NCI-H345 (cell line): ENCODE results near the gene C1QTNF6.
"Not testable (repeated sequence)": the region's sequence is repeated elsewhere in the genome, so short reads cannot be mapped to it uniquely, and the experiment has no call there.

Experiments
- DNase-seq: peaks from one replicate; lab custom pipeline; 2025; lab: John Stamatoyannopoulos, UW

The C1QTNF6 gene

DNA sequence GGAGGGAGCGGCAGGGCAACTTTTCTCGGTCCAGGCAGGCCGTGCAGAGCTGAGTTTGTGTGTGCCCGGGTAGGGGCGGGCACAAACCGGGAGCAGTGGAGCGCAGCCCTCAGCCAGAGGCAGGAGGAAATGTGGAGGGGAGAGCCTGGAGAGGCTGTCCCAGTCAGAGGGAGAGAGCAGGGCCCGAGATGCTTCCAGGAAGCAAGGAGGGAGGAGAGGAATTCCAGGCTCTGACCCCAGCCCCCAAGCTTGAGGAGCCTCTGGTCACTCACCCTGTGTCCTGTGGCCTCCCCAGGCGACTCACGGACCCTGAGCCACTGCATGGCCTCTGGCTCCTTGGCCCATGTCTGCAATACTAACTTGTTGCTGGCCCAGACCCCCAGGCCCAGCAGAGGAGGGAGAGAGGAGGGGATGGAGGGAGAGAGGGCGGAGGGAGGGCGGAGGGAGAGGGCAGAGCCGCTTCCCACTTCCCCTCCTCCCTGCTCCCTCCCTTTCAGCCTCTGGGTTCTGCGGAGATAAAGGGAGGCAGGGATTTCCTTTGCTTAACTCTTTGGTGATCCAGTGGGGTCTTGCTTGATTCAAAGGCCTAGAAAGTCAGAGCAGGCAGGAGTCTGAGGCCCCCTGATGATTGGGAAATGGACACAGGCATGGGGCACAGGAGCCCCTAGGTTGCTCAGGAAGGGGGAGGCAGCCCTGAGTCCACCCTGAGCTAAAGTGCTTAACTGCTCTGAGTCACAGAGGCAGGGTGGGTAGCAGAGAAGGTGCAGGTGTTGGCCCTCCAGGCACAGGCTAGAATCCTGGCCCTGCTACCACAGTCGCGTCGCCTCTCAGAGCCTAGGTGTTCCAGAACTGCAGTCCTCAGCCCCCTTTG is at the start of gene C1QTNF6:
C1QTNF6 (minus strand) TSS at position 357 of the 871 bp plus-strand sequence; CDS start at position 323, 34 bp downstream.
- DNase-seq, result no peak

DNA sequence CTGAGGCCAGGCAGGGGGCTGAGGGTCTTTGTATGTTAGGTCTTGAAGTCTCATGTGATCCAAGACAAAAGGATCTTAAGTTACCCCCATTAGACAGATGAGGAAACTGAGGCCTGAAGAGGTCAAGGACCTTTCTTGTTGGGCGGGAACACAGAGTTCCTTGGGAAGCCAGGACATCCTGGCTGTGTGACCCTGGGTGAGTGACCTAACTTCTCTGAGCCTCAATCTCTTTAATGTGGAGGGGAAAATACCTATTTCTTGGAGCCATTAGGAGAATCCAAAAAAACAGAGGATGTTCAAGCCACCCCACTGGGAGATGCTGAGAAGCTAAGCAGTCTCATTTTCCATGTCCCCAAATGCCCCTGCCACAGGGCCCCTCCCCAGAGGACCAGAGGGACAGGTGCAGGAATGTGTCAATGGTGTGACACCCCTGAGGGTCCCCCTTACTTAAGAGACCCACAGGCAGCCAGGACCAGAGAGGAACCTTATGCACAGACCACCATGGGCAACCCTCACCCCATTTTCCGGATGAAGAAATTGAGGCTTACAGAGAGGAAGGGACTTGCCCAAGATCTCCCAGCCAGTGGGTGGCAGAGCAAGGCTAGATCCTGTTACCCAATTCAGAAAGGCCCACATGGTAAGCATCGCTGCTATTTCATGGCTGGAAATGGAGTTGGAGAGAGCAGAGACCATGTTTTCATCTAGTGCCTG is 48.0 kb upstream of the C1QTNF6 start:
- DNase-seq, result no peak

- no peak for DNase-seq
Observed at GRCh38 chr22:37234736-37235711, 47.0 kb upstream of the C1QTNF6 start.

DNA sequence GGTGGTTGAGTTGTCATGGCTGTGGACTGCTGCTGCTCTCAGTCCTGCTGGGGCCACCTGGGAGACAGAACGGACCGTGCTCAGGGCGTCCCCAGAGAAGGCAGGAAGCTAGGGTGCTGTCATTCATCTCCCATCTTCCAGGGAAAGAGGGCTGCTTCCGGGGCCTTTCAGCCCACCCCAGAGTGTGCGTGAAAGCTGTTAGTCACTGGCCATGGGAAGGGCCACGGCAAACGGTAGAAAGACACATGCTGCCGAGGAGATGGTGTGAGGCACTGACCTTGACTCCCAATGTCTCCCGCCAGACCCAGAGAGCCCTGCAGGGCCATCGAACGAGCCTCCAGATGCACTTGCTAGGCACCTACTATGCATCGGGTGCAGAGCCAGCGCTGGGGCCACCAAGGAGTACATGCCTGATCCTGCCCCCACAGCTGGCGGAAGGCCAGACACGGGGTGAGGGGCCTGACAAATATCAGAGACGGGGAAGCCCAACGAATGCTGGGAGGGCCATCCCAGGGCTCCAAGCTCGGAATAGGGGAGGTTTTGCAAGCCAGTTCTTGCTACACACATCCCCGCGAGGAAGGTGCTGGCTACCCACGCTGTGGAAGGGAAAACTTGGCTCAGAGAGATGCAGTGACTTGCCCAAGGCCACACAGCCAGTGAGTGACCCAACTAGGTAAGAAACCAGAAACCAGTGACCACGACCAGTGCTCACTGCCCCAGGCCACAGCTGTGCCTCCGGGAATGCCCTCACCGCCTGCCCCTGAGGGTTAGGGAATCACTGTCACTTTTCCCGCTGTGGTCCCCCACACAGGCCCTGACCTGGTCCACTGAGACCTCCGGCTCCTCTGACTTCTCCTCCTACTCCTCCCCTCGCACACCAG is 45.9 kb upstream of the C1QTNF6 start:
- DNase-seq, result no peak

DNA sequence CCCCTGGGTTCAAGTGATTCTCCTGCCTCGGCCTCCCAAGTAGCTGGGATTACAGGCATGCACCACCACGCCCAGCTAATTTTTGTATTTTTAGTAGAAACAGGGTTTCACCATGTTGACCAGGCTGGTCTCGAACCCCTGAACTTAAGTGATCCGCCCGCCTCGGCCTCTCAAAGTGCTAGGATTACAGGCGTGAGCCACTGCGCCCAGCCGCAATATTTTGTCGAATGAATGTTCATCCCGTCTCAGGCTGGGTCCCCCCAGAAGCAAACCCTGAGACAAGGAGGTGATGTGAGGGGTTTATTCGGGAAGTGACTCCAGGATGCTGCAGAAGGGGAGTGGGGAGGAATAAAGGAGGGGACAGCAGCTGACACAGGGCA is 45.3 kb upstream of the C1QTNF6 start:
- DNase-seq, result not testable (repeated sequence)

- no peak for DNase-seq
Observed at GRCh38 chr22:37232140-37232998, 44.3 kb upstream of the C1QTNF6 start.

DNA sequence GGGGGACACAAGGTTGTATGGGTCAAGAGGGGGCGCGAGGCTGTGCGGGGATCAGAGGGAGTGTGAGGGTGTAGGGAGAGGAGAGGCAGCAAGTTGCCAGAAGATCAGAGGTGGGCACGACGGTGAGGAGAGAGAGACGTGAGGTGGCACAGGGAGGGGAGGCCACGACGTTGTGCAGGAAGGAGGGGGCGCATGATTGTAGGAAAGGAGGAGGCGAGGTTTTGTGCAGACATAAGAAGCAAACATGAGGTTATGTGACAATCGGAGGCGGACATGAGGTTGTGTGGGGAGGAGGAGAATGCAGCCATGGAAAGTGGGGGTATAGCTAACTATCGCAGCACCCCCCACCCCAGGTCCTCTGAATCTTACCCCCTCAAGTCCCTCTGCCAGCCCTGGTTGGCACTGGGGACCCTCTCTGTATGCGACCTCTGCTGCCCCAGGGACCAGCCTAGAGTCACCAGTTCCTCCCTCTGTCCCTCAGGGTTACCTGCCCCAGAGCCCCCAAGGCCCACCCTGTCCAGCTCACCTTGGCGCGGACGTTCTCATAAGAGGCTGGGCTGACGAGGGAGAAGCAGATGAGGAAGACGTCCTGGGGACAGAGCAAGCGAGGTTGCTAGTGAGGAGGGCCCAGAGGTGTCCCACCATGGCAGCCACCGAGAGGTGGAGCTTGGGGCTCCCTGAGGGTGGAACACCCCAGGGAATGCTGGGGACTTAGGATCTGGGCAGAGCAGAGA is 43.5 kb upstream of the C1QTNF6 start:
- no peak for DNase-seq

DNA sequence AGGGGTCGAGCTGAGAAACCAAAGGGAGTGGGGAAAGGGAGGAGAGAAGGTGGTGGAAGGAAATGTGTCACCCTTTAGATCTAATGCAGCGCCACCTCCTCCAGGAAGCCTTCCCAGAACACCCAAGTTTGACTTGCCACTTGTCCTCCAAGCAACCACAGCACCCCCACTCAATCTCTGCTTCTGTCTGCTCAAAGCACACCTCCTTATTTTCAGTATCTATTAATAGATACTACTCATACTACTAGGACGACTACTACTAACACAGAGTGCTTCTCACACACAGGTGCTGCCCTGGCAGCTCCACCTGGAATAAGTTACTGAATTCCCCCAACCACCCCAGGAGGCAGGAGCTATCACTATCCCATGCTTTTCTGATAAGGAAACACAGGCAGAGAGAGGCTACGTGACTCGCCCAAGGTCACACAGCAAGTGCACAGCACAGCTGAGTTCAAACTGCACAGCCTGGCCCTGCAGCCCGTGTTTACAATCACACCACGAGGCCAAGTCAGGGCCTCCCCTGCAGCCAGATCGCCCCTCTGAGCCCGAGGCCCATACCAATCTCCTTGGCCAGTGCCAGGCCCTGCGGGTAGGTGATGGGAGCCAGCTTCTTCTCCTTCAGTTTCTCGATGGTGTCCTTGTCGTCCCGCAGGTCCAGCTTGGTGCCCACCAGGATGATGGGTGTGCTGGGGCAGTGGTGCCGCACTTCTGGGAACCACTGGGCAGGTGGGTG is 42.8 kb upstream of the C1QTNF6 start:
- no peak for DNase-seq

DNA sequence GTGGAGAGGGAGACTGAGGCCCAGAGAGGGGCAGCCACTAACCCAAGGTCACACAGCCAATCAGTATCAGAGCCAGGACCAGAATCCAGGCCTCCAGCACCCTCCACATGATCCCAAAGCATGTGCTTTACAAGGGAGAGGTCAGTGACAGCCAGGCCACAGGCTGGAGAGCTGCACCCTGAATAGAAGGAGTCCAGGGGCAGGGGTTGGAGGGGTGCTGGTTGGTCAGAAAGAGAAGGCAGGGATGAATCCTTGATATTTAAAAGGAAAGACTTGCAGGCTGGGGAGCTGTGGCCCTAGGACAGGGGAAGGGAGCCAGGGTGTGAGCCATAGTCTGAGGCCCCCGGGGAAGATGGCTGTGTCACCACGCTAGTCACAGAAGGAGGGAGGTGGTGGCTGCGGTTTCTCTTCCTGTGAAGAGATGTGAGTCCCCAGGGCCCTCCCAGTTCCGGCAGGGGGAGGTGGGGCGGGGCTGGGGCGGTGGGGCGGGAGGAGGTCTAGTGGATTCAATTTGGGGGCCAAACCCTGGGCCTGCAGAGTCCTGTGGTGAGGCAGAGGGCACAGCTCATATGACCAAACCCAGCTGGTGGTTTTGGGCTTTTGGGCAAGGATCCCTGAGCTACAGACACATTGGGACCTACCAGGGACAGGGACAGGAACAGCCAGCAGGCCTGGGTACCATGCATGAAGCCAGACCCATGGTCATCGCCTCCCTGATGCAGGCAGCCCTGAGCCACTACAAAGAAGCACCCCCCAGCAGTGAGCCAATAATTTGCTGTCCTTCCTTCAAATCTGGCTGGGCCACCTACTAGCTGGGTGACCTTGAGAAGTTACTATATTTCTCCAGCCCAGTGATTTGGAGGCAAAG is 42.0 kb upstream of the C1QTNF6 start:
- DNase-seq, result no peak

GRCh38 chr22:37229012-37229804 is 41.2 kb upstream of the C1QTNF6 start:
- no peak for DNase-seq

GRCh38 chr22:37228106-37229011 is 40.3 kb upstream of the C1QTNF6 start:
- DNase-seq, result no peak

GRCh38 chr22:37226514-37226913 is 38.5 kb upstream of the C1QTNF6 start:
- DNase-seq, result no peak

DNA sequence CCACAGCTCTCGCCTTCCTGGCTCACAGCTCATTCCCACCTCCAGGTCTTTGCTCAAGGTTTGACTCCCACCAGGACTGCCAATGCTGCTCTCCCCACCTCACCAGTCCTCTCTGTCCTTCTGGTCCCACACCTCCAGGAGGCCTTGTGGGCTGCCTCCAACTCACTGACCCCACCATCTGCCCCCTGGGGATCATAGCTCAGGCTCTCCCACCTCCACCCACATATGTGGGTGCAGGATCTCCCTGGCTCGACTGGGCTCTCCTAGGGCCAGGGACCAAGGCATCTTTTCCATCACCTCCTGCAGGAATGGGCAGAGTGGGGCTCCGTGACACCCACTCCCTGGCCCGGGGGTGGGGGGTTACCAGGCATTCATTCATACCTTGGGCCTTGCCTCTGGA is 38.0 kb upstream of the C1QTNF6 start:
- DNase-seq, result no peak

DNA sequence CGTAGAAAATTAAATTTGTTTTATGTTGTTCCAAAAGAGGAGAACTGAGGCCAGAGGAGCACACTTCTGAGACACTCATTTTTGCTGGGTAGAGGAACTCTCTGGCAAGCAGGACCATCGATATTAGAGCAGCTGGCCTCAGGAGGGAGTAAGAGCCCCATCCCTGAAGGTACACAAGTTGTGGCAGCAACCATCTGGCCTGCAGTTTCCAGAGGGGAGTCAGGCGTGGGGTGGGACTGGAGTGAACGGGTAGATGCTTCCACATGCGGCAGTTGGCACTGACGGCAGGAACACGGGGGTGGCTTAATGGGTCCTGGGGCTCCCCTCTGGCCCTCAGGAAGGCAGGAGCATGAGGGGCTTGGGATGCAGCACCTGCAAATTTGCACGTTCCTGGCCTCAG is 37.4 kb upstream of the C1QTNF6 start:
- peak; percentile 3 for DNase-seq

DNA sequence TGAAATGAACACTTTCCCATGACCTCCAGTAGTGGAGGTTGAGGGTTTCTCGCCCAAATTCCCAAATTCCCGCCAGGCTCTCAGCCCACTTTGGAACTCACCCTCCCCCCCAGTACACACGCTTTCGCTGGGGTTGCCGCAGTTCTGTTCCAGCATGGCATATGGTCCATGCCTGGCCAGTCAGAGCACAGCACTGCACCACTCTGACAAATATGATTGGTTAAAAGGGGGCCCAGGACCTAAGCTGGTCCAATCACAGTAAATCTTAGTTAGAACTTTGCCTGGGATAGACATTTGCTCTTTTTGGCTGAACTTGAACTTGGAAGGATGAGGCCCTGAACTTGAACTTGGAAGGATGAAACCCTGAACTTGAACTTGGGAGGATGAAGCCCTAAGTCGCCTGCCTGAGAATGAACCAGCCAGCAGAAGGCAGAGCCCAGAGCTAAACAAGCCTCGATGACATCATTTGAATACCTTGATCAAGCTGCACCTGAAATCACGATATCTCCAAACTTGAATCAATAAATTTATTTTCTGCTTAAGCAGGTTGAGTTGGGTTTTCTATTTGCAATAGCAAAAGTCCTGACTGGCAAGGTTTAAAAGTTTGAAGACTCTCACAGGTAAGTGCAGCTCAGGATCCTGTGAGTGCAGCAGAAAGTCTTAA is 36.8 kb upstream of the C1QTNF6 start:
- no peak for DNase-seq
